Mononuclear cell (primary cell): ENCODE data around the gene SUN1. TPM values are rescaled to one million over a fixed set of nuclear protein-coding genes. Genes with fewer than 3 reads are reported as not detected.

Experiments used
- H3K27me3 ChIP-seq: 2 replicates; pipeline ENCODE4 v1.6.0; 2011; ENCODE audit warnings: low read length, control low read depth; ENCODE audit not compliant: insufficient read depth
- H3K4me1 ChIP-seq: 2 replicates; pipeline ENCODE4 v1.5.1; 2011; ENCODE audit warnings: mild to moderate bottlenecking, low read length, control low read depth; ENCODE audit not compliant: insufficient read depth
- H3K4me3 ChIP-seq: 2 replicates; pipeline ENCODE4 v1.5.1; 2011; ENCODE audit warnings: mild to moderate bottlenecking, low read length, moderate library complexity
- H3K9me3 ChIP-seq: 2 replicates; pipeline ENCODE4 v1.5.1; 2011; ENCODE audit warnings: low read depth, mild to moderate bottlenecking, control low read depth, low read length
- total RNA-seq: library from RNA; depleted of rRNA; stranded (reverse); fragments of >200 nt; gene quantifications from one replicate; pipeline ENCODE4 v1.2.3, GENCODE V29; 2012

Gene SUN1
- total RNA-seq, 1 donor: 86.3 TPM

- peaks cover 39% of the 10 kb centered on the region for H3K4me1 ChIP-seq
- H3K4me3 ChIP-seq: no peak overlapping the region
- no peaks in the 10 kb centered on the region for H3K27me3 ChIP-seq
- no peaks in the 10 kb centered on the region for H3K9me3 ChIP-seq
Observed at GRCh38 chr7:911791-912480, 79.7 kb downstream of the SUN1 start.

GRCh38 chr7:913736-914520, 81.7 kb downstream of the SUN1 start:
- Histone ChIP-seq H3K9me3 (no peaks in the 10 kb centered on the region), H3K4me1 (peaks cover 34% of the 10 kb centered on the region), H3K4me3 (no peak overlapping the region), H3K27me3 (no peaks in the 10 kb centered on the region)

GRCh38 chr7:914521-915194, 82.4 kb downstream of the SUN1 start:
- Histone ChIP-seq H3K27me3 (no peaks in the 10 kb centered on the region), H3K4me3 (no peak overlapping the region), H3K9me3 (no peaks in the 10 kb centered on the region), H3K4me1 (peaks cover 29% of the 10 kb centered on the region)

- peaks cover 21% of the 10 kb centered on the region for H3K4me1 ChIP-seq
- H3K4me3 ChIP-seq: no peak overlapping the region
- no peaks in the 10 kb centered on the region for H3K27me3 ChIP-seq
- no peaks in the 10 kb centered on the region for H3K9me3 ChIP-seq
Observed at GRCh38 chr7:915291-916218, 83.3 kb downstream of the SUN1 start.

- no peaks in the 10 kb centered on the region for H3K9me3 ChIP-seq
- no peaks in the 10 kb centered on the region for H3K27me3 ChIP-seq
- H3K4me1 ChIP-seq: peaks cover 22% of the 10 kb centered on the region
- no peak overlapping the region for H3K4me3 ChIP-seq
Observed at GRCh38 chr7:916291-916941, 84.1 kb downstream of the SUN1 start.

GRCh38 chr7:917255-918117, 85.2 kb downstream of the SUN1 start:
- Histone ChIP-seq H3K9me3 (no peaks in the 10 kb centered on the region), H3K27me3 (no peaks in the 10 kb centered on the region), H3K4me3 (no peak overlapping the region), H3K4me1 (peaks cover 33% of the 10 kb centered on the region)

GRCh38 chr7:918118-918425, 85.8 kb downstream of the SUN1 start:
- Histone ChIP-seq H3K27me3 (no peaks in the 10 kb centered on the region), H3K9me3 (no peaks in the 10 kb centered on the region), H3K4me1 (peaks cover 32% of the 10 kb centered on the region), H3K4me3 (no peak overlapping the region)

- Histone ChIP-seq H3K27me3 (no peaks in the 10 kb centered on the region), H3K9me3 (no peaks in the 10 kb centered on the region), H3K4me1 (peaks cover 37% of the 10 kb centered on the region), H3K4me3 (no peak overlapping the region)
Observed at GRCh38 chr7:918441-919113, 86.3 kb downstream of the SUN1 start.

GRCh38 chr7:919114-919442, 86.8 kb downstream of the SUN1 start:
- no peak overlapping the region for H3K4me3 ChIP-seq
- H3K9me3 ChIP-seq: no peaks in the 10 kb centered on the region
- no peaks in the 10 kb centered on the region for H3K27me3 ChIP-seq
- peaks cover 38% of the 10 kb centered on the region for H3K4me1 ChIP-seq

- H3K27me3 ChIP-seq: no peaks in the 10 kb centered on the region
- no peak overlapping the region for H3K4me3 ChIP-seq
- H3K9me3 ChIP-seq: no peaks in the 10 kb centered on the region
- H3K4me1 ChIP-seq: peaks cover 39% of the 10 kb centered on the region
Observed at GRCh38 chr7:919924-920341, 87.7 kb downstream of the SUN1 start.

GRCh38 chr7:920351-921070, 88.2 kb downstream of the SUN1 start:
- Histone ChIP-seq H3K9me3 (no peaks in the 10 kb centered on the region), H3K4me3 (no peak overlapping the region), H3K27me3 (no peaks in the 10 kb centered on the region), H3K4me1 (peaks cover 45% of the 10 kb centered on the region)

GRCh38 chr7:921071-921461, 88.8 kb downstream of the SUN1 start:
- Histone ChIP-seq H3K4me1 (peaks cover 51% of the 10 kb centered on the region), H3K9me3 (no peaks in the 10 kb centered on the region), H3K27me3 (no peaks in the 10 kb centered on the region), H3K4me3 (no peak overlapping the region)
